HG03521 (cell line): ENCODE results near the gene FAM90A1.
"Not testable (repeated sequence)": the region's sequence is repeated elsewhere in the genome, so short reads cannot be mapped to it uniquely, and the experiment has no call there.

Source experiments
- ATAC-seq: cut with Tn5 transposase; IDR thresholded peaks from one replicate; pipeline ENCODE4 v1.9.1; 2021; ENCODE audit warnings: mild to moderate bottlenecking, moderate library complexity; ENCODE audit not compliant: unreplicated experiment

The FAM90A1 gene

DNA sequence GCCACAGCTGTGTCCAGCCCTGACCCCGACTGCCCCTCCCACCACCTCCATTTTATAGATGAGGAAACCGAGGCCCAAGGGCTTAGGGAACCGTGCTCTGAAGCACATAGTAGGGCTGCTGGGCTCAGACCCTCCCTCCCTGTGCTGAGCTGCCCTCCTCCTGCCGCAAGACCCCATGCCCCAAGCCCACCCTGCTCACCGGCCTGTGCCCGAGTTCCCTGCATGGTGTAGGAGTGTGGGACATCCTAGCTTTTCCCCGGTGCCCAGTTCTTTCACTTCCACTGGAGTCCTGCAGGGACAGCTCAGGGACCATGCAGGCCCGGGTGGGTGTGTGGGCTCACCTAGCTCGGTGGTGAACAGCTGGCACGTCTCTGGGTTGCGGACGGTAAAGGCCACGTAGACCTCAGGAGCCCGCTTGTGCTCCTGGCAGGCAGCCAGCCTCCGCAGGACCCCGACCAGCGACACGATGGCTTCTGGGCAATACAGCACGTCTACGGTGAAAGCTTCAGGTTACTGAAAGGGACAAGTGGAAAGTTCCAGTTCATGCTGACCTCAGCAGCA, 6.6 kb upstream of the FAM90A1 start:
- ATAC-seq, result not testable (repeated sequence)

DNA sequence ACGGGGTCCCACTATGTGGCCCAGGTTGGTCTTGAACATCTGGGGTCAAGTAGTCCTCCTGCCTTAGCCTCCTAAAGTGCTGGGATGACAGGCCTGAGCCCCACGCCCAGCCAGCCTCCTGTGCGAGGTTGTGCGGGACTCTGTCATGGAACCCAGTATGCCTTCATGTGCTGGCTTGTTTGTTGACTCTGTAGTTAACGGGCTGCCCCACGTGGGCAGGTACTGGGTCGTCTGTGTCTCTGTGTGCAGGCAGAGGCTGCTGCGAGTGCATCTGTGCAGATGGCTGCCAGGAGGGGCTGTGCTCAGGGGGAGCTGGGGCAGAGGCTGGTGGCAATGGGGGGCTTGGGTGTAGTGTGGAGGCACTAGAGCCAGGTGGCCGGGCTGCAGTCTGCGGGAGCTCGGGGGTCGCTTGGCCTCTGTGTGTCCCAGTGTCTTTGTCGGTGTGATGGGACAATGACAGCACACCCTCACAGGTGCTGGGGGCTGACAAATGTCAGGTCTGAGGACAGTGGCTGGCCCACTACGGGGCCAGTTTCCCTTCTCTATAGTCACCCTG, 6.0 kb upstream of the FAM90A1 start:
- ATAC-seq, result not testable (repeated sequence)

DNA sequence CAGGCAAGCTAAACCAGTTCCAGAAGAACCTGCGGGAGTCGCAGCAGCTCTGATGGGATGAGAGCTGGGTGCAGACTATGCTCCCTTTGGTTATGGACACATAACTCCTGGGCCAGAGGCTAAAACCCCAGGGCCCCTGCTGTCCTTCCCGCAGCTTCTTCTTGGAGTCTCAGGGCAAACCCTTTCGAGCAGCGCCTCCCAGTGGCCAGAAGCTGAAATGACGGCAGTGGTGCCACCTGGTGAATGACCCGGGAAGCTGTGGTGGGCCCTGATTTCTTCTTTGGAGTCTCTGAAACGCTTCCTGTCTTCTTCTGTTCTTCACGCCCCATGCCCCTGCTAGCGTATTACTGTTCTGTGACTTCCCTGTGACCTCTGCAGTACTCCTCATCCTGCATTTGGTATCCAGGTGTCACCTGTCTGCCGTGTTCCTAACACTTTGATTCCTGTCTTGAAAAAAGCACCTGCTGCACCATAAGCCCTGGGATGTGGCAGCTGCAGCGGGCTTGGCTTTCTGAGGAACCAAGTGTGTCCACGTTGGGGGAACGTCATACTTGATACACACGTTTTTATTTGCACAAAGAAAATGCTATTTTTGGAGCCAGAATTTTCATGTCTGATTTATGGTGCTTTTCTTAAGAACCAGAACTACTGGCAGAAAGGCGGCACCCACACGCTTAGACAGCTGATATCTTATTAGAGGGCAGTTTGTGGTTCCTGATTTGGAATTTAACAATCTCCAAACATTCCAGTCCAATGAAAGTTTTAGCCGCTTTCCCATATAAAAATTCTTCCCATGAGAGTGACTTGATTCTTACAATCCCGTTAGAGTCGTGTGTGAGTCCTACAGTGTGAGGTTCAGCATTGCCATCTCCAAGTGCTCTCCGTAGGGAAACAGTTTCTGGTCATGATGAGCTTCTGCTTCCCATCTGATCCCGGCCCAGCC, 4.5 kb upstream of the FAM90A1 start:
- ATAC-seq, result not testable (repeated sequence)

DNA sequence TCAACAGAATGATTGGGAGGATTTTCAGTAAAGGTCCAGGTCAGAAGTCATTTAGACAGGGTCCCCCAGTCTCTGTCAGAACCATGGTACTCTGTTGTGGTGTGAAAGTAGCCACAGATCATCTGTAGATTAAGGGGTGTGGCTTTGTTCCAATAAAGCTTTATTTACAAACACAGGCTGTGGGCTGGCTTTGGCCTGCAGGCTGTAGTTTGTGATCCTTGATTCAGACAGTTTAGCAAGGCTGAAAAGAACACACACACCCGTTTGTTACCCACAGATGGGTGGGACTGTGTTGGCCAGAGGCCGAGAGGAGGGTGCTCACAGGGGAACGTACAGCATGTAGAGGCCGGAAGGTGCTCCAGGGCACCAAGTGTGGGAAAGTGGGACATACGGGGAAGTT, 3.6 kb upstream of the FAM90A1 start:
- not testable (repeated sequence) for ATAC-seq

DNA sequence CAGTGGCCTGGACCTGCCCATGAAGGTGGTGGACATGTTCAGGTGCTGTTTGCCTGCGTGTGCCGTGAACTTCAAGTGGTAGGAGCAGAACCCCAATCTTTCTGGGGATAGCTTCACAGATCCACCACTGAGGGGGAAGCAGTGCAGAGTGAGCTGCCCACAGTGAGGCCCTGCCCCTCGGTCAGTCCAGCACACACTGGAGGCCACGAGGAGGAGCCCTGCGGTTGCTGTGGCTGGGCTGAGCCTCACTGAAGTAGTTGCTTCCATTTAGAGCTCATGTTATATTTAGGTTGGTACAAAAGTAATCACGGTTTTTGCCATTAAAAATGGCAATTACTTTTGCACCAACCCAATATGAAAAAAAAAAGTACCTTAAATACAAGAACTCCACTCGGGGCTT, 2.1 kb upstream of the FAM90A1 start:
- ATAC-seq, result not testable (repeated sequence)

DNA sequence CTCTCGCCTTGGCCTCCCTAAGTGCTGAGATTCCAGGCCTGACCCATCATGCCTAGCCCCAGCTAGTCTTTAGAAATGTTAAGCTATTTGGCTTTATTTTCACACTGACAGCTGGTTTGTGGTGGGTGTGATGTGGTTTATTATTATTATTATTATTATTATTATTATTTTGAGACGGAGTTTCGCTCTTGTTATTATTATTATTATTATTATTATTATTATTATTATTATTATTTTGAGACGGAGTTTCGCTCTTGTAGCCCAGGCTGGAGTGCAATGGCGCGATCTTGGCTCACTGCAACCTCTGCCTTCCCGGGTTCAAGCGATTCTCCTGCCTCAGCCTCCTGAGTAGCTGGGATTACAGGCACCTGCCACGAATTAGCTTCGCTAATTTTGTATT, 1.2 kb upstream of the FAM90A1 start:
- not testable (repeated sequence) for ATAC-seq

DNA sequence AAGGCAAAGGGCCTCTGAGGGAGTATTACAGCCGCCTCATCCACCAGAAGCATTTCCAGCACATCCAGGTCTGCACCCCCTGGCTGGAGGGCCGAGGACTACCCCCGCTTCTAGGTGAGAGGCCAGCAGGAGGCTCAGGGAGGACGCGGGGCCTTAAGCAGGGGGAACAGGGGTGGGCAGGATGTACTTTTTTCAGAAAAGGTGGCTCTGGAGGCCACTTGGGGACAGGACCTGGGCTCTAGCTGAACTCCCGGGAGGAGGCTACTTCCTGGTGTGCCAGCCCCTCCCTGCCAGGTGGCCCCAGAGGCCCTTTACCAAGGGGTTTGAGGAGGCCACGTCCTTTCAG, 287 bp upstream of the FAM90A1 start:
- not testable (repeated sequence) for ATAC-seq

DNA sequence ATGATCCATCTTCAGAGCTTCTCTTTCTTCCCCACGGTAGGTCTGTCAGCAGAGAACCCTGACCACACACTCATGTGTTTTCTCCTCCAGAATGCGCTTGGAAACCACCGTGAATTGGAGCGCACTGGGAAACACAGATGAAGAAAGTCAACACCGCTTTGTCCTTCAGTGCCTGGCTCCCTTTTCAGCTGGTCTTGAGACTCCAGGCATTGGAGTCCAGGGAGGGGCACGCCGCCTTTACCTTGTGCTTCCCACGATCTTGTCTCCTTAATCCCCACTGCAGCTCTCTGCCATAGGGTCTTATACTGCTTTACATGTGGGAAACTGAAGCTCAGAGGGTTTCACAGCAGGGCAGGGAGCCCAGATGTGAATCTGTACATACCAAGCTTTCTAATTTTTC, 1.1 kb downstream of the FAM90A1 start:
- ATAC-seq, result no peak

DNA sequence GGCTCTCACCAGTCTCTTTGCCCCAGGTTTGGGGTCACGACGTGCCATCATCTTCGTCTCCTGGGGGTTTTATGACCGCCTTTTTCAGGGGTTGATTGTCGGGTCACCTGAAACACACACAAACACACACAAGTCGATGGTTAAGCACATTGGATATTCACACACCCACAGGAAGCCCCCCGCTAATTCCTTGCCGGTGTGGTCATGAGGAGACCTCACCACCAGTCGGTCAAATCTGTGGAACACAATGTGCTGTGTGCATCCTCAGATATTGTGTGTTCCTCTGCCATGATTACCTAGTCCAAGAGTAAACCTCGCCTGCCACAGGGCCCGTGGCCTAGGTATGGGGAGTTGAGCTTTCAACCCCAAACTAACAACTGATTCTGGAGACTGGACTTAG, 2.6 kb downstream of the FAM90A1 start:
- ATAC-seq, result not testable (repeated sequence)

DNA sequence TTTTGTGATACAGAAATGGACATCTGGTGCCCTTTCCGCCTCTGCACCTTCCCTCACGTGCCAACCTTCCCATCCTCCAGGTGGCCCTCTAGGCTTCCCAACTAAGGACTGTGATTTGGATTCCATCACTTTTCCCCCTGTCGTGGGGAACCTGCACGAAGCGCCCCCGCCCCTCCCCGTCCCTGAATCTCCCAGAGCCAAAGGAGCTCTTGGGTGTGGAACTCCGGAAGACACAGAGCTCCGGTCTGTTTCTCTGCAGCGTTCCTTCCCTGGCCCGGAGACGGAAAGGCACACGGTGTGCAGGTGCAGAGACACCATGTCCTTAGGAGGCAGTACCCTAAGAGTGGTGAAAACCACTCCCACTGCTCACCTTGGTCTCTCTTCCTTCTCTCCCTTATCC, 3.8 kb downstream of the FAM90A1 start:
- ATAC-seq, result not testable (repeated sequence)

DNA sequence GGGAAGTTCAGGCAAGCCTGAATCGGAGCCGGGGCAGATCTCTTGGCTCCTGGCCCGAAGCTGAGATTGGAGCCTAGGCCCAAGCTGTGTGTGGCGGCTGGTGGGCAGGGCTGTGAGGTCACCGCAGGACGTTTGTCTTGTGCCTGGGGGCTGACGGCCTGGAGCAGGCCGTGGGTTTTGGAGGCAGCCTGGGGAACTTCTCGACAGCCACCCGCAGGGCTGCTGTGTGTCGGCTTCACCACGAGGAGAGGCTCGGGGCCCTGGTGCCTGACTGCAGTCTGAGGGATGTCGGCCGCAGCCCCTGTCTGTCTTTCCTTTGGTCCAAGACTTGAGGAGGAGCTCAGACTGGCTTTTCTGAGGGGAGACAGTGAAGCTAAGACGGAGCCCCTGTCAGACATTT, 5.1 kb downstream of the FAM90A1 start:
- ATAC-seq, result not testable (repeated sequence)

DNA sequence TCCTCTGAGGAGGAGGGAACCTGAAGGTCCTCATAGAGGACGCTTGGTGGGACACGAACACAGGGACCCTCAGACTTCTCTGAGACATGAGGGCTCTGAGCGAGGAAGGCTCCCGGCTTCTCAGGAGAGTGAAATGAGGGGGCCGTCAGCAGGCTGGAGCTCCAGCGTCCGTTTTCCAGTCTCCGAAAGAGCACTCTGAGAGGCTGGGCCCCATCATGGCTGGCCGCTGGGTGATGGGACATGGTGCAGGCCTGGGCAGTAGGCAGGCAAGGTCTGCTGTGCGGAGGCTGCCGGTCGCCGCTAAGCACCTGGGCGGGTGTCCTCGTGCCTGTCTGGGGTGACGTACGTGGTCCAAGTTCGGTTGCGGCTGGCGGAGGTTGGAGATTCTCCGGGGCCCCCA, 5.6 kb downstream of the FAM90A1 start:
- ATAC-seq, result not testable (repeated sequence)

DNA sequence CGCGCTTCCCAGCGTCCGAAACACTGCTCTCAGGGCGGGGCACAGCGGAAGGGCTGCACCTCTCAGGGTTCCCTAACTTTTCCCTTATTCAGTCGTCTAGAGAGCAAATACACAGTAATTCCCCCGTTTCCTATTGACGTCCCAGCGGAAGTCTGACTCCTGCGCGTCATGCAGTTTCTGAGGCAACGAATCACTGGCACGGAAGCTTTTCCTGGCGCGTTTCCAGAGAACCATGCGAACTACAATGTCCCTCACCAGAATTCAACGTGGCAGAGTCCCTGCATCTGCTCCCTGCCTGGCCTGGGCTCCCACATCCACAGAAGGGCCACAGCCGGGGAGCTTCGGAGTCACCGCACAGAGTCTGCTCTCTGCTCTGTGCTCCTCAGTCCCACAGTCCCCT, 6.0 kb downstream of the FAM90A1 start:
- ATAC-seq, result not testable (repeated sequence)

DNA sequence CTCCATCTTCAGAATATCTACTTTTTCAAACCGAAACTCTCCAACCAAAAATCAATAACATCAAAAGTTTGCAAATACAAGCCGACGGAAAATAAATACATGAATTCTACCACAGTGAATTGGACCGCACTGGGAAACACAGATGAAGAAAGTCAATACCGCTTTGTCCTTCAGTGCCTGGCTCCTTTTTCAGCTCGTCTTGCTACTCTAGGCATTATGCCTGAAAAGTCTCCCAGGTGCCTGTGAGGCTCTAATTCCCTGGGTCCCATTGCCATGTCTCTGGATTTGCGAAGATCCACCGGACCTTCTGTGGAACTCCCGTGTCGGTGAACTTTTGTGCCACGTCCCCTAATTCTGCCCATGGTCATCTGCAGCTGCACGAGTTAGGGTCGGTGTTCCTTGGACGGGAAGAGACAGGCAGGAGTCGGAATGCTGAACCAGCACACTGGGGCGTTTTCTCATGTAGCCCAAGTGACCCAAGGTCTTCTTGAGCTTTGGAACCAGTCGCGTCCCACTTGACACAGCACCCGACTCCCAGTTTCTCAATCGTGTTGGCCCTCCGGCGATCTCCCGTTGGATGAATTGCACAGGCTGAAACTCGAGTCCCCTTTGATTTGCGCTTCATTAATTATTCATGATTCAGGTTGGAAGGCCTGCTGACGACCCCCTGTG, 8.6 kb downstream of the FAM90A1 start:
- ATAC-seq, result not testable (repeated sequence)

DNA sequence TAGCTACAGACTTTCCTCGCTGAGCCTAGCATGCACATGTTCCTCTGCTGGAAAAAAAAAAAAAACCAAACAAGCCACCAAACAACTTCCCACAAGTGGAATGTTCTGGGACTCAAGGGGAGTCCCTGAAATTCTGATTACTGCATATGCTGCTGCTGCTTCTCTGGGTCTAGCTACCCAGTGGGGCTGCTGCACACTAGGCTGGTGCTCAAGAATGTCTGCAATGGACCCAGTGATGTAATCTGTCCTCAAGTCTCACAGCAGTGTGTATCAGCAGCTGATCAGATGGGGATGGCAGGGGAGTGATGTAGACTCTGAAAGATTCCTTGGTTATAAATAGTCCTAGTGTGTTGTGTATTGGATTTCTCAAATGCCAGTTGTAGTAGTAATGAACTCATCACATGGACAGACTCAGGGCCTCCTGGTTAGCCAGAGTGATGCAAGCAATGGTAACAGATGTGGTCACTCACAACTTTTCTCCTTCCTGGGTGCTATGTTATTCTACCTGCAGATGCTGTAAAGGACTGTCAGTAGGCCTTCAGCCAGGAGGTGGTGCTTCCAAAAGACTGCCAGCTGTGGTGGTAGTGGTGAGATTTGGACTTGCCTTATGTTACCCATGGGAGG, 29.6 kb downstream of the FAM90A1 start:
- ATAC-seq, result not testable (repeated sequence)

DNA sequence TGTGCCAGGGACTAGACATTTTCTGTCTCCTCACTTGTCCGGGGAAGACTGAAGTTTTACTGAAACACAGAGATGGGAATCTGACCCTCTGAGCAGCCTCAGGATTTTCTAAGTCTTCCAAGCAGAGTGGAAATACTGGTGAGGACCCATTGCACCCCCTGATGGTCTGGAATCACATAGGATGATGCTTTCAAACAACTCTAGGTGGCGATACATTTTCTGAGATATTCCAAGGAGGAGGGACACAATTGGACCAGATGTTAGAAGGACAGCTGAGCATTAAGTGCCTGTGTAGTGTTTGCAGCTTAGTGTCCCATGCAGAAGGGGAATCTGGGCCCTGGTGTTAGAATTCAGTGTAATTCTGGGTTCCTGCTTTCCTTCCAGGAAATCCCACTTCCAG, 39.3 kb downstream of the FAM90A1 start:
- ATAC-seq, result not testable (repeated sequence)

DNA sequence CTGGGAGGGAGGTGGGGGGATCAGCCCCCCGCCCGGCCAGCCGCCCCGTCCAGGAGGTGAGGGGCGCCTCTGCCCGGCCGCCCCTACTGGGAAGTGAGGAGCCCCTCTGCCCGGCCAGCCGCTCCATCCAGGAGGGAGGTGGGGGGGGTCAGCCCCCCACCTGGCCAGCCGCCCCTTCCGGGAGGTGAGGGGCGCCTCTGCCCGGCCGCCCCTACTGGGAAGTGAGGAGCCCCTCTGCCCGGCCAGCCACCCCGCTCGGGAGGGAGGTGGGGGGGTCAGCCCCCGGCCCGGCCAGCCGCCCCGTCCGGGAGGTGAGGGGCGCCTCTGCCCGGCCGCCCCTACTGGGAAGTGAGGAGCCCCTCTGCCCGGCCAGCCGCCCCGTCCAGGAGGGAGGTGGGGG, 43.2 kb downstream of the FAM90A1 start:
- ATAC-seq, result not testable (repeated sequence)

DNA sequence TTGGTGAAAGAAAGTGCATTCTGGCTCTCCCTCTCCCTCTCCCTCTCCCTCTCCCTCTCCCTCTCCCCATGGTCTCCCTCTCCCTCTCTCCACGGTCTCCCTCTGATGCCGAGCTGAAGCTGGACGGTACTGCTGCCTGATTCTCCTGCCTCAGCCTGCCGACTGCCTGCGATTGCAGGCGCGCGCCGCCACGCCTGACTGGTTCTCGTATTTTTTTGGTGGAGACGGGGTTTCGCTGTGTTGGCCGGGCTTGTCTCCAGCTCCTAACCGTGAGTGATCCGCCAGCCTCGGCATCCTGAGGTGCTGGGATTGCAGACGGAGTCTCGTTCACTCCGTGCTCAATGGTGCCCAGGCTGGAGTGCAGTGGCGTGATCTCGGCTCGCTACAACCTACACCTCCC, 44.1 kb downstream of the FAM90A1 start:
- not testable (repeated sequence) for ATAC-seq

DNA sequence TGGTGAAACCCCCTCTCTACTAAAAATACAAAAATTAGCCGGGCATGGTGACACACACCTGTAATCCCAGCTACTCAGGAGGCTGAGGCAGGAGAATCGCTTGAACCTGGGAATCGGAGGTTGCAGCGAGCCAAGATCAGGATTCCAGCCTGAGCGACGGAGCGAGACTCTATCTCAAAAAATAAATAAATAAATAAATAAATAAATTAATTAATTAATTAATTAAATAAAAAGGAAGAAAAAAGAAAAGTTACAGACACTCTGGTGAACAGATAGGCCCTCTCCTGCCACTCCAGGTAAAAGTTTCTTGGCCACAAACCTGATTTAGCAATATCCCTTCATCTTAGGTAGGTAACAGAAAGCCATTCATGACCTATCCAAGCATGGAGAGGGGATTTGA, 44.5 kb downstream of the FAM90A1 start:
- ATAC-seq, result not testable (repeated sequence)

DNA sequence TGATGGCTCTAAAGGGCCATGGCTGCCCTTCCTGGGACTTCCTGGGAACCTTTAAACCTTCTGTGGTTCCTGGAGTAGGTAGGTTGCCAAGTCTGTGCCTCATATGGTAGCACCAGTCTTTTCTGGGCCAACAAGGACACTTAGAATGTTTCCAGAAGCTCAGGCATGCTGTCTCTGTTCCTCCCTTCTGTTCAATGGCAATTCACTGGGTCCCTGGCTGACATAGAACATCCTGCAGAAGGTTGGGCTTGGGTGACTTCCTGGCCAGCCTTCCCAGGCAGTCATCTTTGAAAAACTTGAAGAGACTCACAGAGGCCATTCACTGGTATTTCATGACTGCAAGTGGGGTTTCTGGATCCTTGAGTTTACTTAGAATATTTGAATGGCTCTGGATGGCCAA, 46.1 kb downstream of the FAM90A1 start:
- not testable (repeated sequence) for ATAC-seq

DNA sequence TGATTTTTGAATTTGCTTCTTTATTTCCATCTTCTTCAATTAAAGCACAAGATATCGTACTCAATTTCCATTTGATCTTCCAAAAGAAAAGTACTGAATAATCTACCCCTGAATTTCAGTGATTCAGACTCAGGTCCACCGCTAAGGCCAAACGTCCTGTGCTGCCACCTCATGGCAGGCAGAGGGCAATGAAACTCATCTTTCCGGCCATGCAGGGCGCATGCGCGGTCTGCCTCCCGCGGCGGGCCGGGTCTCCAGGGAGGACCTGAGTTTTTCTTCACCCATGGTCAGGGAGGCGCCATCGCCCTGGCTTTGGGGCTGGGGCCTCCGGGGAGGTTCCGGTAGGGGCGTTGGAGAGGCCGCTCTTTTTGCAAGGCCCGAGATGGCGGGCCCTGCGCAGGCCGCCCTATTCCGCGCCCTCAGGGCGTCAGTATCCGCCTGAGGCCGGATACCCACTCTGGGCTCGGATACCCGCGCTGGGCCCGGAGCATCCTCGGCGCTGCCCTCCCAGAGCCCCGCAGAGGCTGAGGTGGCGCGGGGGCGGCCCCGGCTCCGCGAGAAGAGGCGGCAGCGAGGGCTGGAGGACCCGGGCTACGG, 47.3 kb downstream of the FAM90A1 start:
- ATAC-seq, result not testable (repeated sequence)
